ENCODE measurements around the gene WDR20. TPM values are rescaled to one million over a fixed set of nuclear protein-coding genes. Genes with fewer than 3 reads are reported as not detected.

WDR20 gene
- total RNA-seq, 2 experiments from 2014 or later = 13.3 to 31.0 TPM

- no peaks in the 10 kb centered on the region for H3K9me2 ChIP-seq (ENCODE audit: insufficient read depth, low read length)
- H4K20me1 ChIP-seq (ENCODE audit: insufficient read depth, low read length) = no peaks in the 10 kb centered on the region
- ChIA-PET POLR2A (interaction anchor here (0.7 kb wide), 1 partner anchor 302 kb away, joined by 5 read pairs; no protein-coding TSS in a partner anchor), CTCF (ENCODE audit: unreplicated experiment) (no interaction called here)
- H3K4me2 ChIP-seq (ENCODE audit: low read length) = no peak overlapping the region
- no peak for TF ChIP-seq EZH2phosphoT487 (IDR thresholded peaks at IDR 0.05; ENCODE audit: borderline replicate concordance, low read depth, low read length)
- no peak for TF ChIP-seq CTCF (conservative IDR thresholded peaks at IDR 0.05; ENCODE audit: low read length)
- no peaks in the 10 kb centered on the region for H3K9me3 ChIP-seq (ENCODE audit: low read length)
- H3K4me1 ChIP-seq (ENCODE audit: insufficient read depth, low read length, poor library complexity, severe bottlenecking) = peaks cover 24% of the 10 kb centered on the region
- H3K4me3 ChIP-seq (ENCODE audit: low read depth, low read length, poor library complexity, severe bottlenecking) = no peak overlapping the region
- no peak for DNase-seq (ENCODE audit: low spot score)
- no peaks in the 10 kb centered on the region; the same call in 1 of the 2 replicates for H3K79me2 ChIP-seq (ENCODE audit: insufficient read depth, low read depth, low read length)
- intact Hi-C loops (cut with micrococcal nuclease; ENCODE audit: unreplicated experiment) = no loop called here
- no TSS peak for BruUV-seq (replicated peaks)
- H3K27ac ChIP-seq (ENCODE audit: low read depth, low read length, poor library complexity, severe bottlenecking) = no peak overlapping the region
- H2AFZ ChIP-seq (ENCODE audit: low read length) = no peak overlapping the region
- H3K36me3 ChIP-seq (ENCODE audit: insufficient read depth, low read length) = no peaks in the 10 kb centered on the region
Measured at GRCh38 chr14:102092806-102093205, 46.9 kb upstream of the WDR20 start.

DNA sequence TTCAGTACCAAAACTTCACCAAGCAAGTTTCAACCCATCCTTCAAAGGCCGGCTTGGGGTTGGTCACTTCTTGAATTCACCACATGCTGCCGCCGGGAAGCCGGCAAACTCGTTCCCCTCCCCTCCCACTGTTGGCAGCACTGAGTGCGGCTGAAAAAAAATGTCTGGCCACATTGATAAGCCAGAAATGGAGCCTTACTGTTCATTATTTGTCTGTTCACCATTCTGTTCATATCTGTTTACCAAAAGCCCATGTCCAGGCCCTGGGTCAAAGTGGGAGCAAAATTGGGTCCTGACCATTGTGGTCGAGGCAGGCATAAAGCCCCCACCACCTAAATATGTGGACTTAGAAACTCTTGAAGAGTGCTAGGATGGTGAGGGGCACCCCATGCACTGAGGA is 45.6 kb upstream of the WDR20 start:
- no peaks in the 10 kb centered on the region for H4K20me1 ChIP-seq (ENCODE audit: insufficient read depth, low read length)
- intact Hi-C loops (cut with micrococcal nuclease; ENCODE audit: unreplicated experiment) = no loop called here
- peaks cover 11% of the 10 kb centered on the region for H3K4me1 ChIP-seq (ENCODE audit: insufficient read depth, low read length, poor library complexity, severe bottlenecking)
- no peak overlapping the region for H2AFZ ChIP-seq (ENCODE audit: low read length)
- ChIA-PET POLR2A (no interaction called here), CTCF (ENCODE audit: unreplicated experiment) (no interaction called here)
- H3K36me3 ChIP-seq (ENCODE audit: insufficient read depth, low read length) = no peaks in the 10 kb centered on the region
- H3K4me3 ChIP-seq (ENCODE audit: low read depth, low read length, poor library complexity, severe bottlenecking) = no peak overlapping the region
- H3K9me2 ChIP-seq (ENCODE audit: insufficient read depth, low read length) = no peaks in the 10 kb centered on the region
- TF ChIP-seq EZH2phosphoT487 (IDR thresholded peaks at IDR 0.05; ENCODE audit: borderline replicate concordance, low read depth, low read length) (no peak), CTCF (conservative IDR thresholded peaks at IDR 0.05; ENCODE audit: low read length) (no peak)
- no peaks in the 10 kb centered on the region for H3K79me2 ChIP-seq (ENCODE audit: insufficient read depth, low read depth, low read length)
- no peak for DNase-seq (ENCODE audit: low spot score)
- H3K4me2 ChIP-seq (ENCODE audit: low read length) = no peak overlapping the region
- no peak overlapping the region for H3K27ac ChIP-seq (ENCODE audit: low read depth, low read length, poor library complexity, severe bottlenecking)
- BruUV-seq (replicated peaks) = no TSS peak
- H3K9me3 ChIP-seq (ENCODE audit: low read length) = no peaks in the 10 kb centered on the region

GRCh38 chr14:102095231-102095870 is 44.3 kb upstream of the WDR20 start:
- no peak for DNase-seq (ENCODE audit: low spot score)
- Histone ChIP-seq H3K9me3 (ENCODE audit: low read length) (no peaks in the 10 kb centered on the region), H3K4me1 (ENCODE audit: insufficient read depth, low read length, poor library complexity, severe bottlenecking) (peaks cover 7% of the 10 kb centered on the region), H3K4me3 (ENCODE audit: low read depth, low read length, poor library complexity, severe bottlenecking) (no peak overlapping the region), H2AFZ (ENCODE audit: low read length) (no peak overlapping the region), H4K20me1 (ENCODE audit: insufficient read depth, low read length) (no peaks in the 10 kb centered on the region), H3K36me3 (ENCODE audit: insufficient read depth, low read length) (no peaks in the 10 kb centered on the region), H3K79me2 (ENCODE audit: insufficient read depth, low read depth, low read length) (no peaks in the 10 kb centered on the region), H3K27ac (ENCODE audit: low read depth, low read length, poor library complexity, severe bottlenecking) (no peak overlapping the region), H3K4me2 (ENCODE audit: low read length) (no peak overlapping the region), H3K9me2 (ENCODE audit: insufficient read depth, low read length) (no peaks in the 10 kb centered on the region)
- CTCF ChIA-PET (ENCODE audit: unreplicated experiment) = interaction anchor here (1.3 kb wide), 1 partner anchor 11 kb away, joined by 4 read pairs; no protein-coding TSS in a partner anchor
- TF ChIP-seq EZH2phosphoT487 (IDR thresholded peaks at IDR 0.05; ENCODE audit: borderline replicate concordance, low read depth, low read length) (no peak), CTCF (conservative IDR thresholded peaks at IDR 0.05; ENCODE audit: low read length) (no peak)
- POLR2A ChIA-PET = interaction anchor here (1.2 to 1.3 kb wide), 2 partner anchors 8 to 11 kb away, joined by 3 to 6 read pairs; no protein-coding TSS in a partner anchor
- intact Hi-C loops (cut with micrococcal nuclease; ENCODE audit: unreplicated experiment) = no loop called here
- no TSS peak for BruUV-seq (replicated peaks)
